Body of pancreas (tissue), 4 donors: ENCODE measurements around the gene LRRC8C. TPM values are rescaled to one million over a fixed set of nuclear protein-coding genes. Genes with fewer than 3 reads are reported as not detected.

Experiments
- ATAC-seq: fragments of 150-250 bp; one replicate; pipeline ENCODE4 v1.9.1; 2016
- DNase-seq, 4 donors: peaks; one replicate each; pipeline ENCODE4 v3.0.0-alpha.2; 2019
- H3K27ac ChIP-seq, 4 donors: fragments of 200-600 bp; sonication (generic); 1 replicate in 3 of 4; 2 replicates in 1 of 4; pipeline versions ENCODE4 v1.5.1 to v1.6.1; 2016 to 2019; ENCODE audit warnings: mild to moderate bottlenecking in 1 of 4, mixed read lengths in 1 of 4, moderate library complexity in 1 of 4
- H3K27me3 ChIP-seq, 2 donors: fragments of 200-600 bp; sonication (generic); one replicate each; pipeline ENCODE4 v1.6.0; 2016; ENCODE audit warnings: mild to moderate bottlenecking in 1 of 2
- H3K36me3 ChIP-seq, 2 donors: fragments of 200-600 bp; sonication (generic); replicated peaks in 1 of 2; 2 replicates each; pipeline ENCODE4 v1.5.1; 2016; ENCODE audit warnings: low read depth in 2 of 2; ENCODE audit not compliant: insufficient read depth in 1 of 2
- H3K4me1 ChIP-seq: fragments of 200-600 bp; sonication (generic); one replicate; pipeline ENCODE4 v1.6.0; 2016
- H3K4me3 ChIP-seq, 2 donors: fragments of 200-600 bp; sonication (generic); 1 replicate in 1 of 2; 2 replicates in 1 of 2; pipeline ENCODE4 v1.5.1; 2016 to 2019
- H3K9me3 ChIP-seq, 3 donors: fragments of 200-600 bp; sonication (generic); 1 replicate in 2 of 3; 2 replicates in 1 of 3; pipeline ENCODE4 v1.5.1; 2016
- POLR2A ChIP-seq, 3 donors: fragments of 450-650 bp; IDR thresholded peaks; one replicate each; pipeline ENCODE4 v1.6.1; 2016; ENCODE audit warnings: antibody characterized with exemption in 3 of 3, mild to moderate bottlenecking in 2 of 3
- WGBS, 2 donors: methylation state at CpG; one replicate each; pipeline ENCODE4 v1.1.5; 2017; 5-methylcytosine and 5-hydroxymethylcytosine counted together
- intact Hi-C: fragments of 100-400 bp; cut with DNase I; formaldehyde crosslinking; loops from one replicate; pipeline ENCODE4 v1.15.1; 2023
- small RNA-seq: library from RNA; depleted of rRNA; stranded (forward); fragments of <200 nt; gene quantifications from one replicate; pipeline ENCODE3, GENCODE V24; 2016
- total RNA-seq, 2 donors: library from RNA; depleted of rRNA; stranded (reverse); fragments of >200 nt; gene quantifications; one replicate each; pipeline ENCODE4 v1.1.0, GENCODE V29; 2016
- TF ChIP-seq, protein P1 (sequence below), 7 experiments: fragments of 450-650 bp in 4 of 7; fragments of 200-600 bp in 3 of 7; sonication (generic) in 3 of 7; IDR thresholded peaks; one replicate each; pipeline ENCODE4 v1.5.1; 2016 to 2019; ENCODE audit warnings: antibody characterized with exemption in 7 of 7

LRRC8C gene
- total RNA-seq, 2 donors from 2014 or later: 3.4 to 4.6 TPM

DNA sequence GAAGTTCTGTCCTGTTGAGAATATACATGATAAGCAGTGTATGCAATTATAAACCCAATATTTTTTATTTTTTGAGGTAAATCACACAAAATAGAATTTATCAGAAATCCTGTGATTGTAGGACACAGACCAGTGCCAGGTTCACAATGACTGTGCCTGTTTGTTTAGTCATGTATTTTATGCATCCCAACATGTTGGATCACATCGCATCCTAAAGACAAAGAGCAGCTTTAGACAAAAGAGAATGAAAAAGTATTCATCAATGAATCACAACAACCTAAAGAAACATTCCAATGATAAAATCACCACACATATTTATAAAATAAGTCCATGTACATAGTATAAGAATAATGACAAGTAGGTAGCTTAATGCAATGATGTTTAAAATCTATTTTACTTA lies 134.7 kb downstream of the LRRC8C start:
- no peak for ATAC-seq
- Histone ChIP-seq H3K36me3 (no peaks in the 10 kb centered on the region), H3K27me3 (peaks cover 0 to 5% of the 10 kb centered on the region in 2 donors), H3K27ac (no peak overlapping the region), H3K9me3 (no peaks in the 10 kb centered on the region), H3K4me1 (peaks cover 8% of the 10 kb centered on the region), H3K4me3 (no peak overlapping the region)
- 94 to 97% methylated on average over 1 of the region's 1 CpG for WGBS, 2 donors
- DNase-seq: no peak
- intact Hi-C loops: loop anchor here (10.0 kb wide), 2 partner anchors 153 to 283 kb away; no protein-coding TSS in a partner anchor
- TF ChIP-seq, protein P1, sequence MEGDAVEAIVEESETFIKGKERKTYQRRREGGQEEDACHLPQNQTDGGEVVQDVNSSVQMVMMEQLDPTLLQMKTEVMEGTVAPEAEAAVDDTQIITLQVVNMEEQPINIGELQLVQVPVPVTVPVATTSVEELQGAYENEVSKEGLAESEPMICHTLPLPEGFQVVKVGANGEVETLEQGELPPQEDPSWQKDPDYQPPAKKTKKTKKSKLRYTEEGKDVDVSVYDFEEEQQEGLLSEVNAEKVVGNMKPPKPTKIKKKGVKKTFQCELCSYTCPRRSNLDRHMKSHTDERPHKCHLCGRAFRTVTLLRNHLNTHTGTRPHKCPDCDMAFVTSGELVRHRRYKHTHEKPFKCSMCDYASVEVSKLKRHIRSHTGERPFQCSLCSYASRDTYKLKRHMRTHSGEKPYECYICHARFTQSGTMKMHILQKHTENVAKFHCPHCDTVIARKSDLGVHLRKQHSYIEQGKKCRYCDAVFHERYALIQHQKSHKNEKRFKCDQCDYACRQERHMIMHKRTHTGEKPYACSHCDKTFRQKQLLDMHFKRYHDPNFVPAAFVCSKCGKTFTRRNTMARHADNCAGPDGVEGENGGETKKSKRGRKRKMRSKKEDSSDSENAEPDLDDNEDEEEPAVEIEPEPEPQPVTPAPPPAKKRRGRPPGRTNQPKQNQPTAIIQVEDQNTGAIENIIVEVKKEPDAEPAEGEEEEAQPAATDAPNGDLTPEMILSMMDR (IDR thresholded peaks at IDR 0.05): no peak
- TF ChIP-seq POLR2A (IDR thresholded peaks at IDR 0.05): no peak

Small RNA genes lying within 50 kb of the gene (small RNA-seq; reads per million reads assigned to genes)
- not detected for gene AC093423.1

Other genes with a start within 250 kb of the LRRC8C start
- gene LRRC8B, start 108.3 kb upstream of the LRRC8C start, total RNA-seq: 10 to 100 TPM in 1 of 2 donors, 1 to 10 TPM in 1; 6.0 to 23.4 TPM
- gene LRRC8D, start 187.9 kb downstream of the LRRC8C start, total RNA-seq: 10 to 100 TPM in 1 of 2 donors, 1 to 10 TPM in 1; 7.6 to 13.0 TPM